B cell (primary cell): ENCODE data around the gene SLC25A21.

Experiments used
- CTCF ChIP-seq: fragments of 200-600 bp; IDR thresholded peaks from one replicate; pipeline ENCODE4 v1.8.0; 2022; ENCODE audit warnings: antibody characterized with exemption, mild to moderate bottlenecking
- EZH2 ChIP-seq: IDR thresholded peaks from 2 replicates; pipeline ENCODE4 v1.6.1; 2012; ENCODE audit warnings: borderline replicate concordance, low read depth, mild to moderate bottlenecking, moderate library complexity, low read length; ENCODE audit not compliant: insufficient read depth, poor library complexity, severe bottlenecking

GRCh38 chr14:37181441-37181840, 9.0 kb upstream of the SLC25A21 start:
- no peak for TF ChIP-seq CTCF
- TF ChIP-seq EZH2 = no peak
